ENCODE measurements around the gene AVPR2. TPM values are rescaled to one million over a fixed set of nuclear protein-coding genes. Genes with fewer than 3 reads are reported as not detected.

The AVPR2 gene
- total RNA-seq, 1 experiment from 2014 or later, result not detected

DNA sequence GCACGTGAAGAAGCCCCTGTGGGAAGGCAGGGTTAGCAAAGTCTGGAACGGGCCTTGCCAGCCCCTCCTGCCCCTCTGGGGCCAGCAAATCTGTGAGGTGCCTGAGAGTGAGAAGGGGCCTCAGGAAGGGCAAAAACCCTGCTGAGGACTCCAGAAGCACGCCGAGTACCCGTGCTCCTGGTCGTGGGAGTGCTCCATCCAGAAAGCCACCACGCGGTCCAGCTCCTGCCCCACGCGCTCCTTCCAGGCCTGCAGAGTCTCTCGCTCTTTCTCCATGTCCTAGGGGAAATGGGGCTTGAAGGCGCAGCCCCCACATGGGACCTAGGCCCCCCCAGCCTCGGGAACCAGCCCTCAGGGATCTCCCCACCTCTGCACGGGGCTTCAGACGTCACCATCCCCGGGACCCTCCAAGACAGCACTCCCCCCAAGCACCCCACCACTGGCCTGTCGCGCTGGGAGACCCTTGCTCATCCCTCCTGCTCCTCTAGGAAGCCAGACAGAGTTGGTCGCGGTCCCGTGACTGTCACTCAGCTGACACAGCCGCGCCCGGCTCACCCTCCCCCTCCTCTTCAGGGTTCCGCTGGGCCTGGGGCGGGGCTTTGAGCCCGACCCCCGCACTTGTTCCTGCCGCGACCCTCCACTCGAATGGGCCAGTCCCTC is 39.8 kb downstream of the AVPR2 start, which contains the start of gene RENBP (continued):
- TF ChIP-seq MAX (IDR thresholded peaks at IDR 0.05), result no peak
- TF ChIP-seq CBX3 (IDR thresholded peaks at IDR 0.05; ENCODE audit: low read depth), result no peak
- no peak for TF ChIP-seq FOSL1 (IDR thresholded peaks at IDR 0.05; ENCODE audit: low read depth)
- TF ChIP-seq POLR2A (IDR thresholded peaks at IDR 0.05; ENCODE audit: borderline replicate concordance, extremely low read depth, insufficient read depth, insufficient read length), result no peak
- TF ChIP-seq ZNF274 (IDR thresholded peaks at IDR 0.05; ENCODE audit: low read depth, low read length), result no peak
- TF ChIP-seq, protein P1, sequence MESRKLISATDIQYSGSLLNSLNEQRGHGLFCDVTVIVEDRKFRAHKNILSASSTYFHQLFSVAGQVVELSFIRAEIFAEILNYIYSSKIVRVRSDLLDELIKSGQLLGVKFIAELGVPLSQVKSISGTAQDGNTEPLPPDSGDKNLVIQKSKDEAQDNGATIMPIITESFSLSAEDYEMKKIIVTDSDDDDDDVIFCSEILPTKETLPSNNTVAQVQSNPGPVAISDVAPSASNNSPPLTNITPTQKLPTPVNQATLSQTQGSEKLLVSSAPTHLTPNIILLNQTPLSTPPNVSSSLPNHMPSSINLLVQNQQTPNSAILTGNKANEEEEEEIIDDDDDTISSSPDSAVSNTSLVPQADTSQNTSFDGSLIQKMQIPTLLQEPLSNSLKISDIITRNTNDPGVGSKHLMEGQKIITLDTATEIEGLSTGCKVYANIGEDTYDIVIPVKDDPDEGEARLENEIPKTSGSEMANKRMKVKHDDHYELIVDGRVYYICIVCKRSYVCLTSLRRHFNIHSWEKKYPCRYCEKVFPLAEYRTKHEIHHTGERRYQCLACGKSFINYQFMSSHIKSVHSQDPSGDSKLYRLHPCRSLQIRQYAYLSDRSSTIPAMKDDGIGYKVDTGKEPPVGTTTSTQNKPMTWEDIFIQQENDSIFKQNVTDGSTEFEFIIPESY (IDR thresholded peaks at IDR 0.05; ENCODE audit: extremely low read depth, insufficient replicate concordance, low read length), result no peak
- no peak for TF ChIP-seq ZFX (IDR thresholded peaks at IDR 0.05)
- no peak for TF ChIP-seq CTCF (IDR thresholded peaks at IDR 0.05 in 2 of 3, conservative IDR thresholded peaks at IDR 0.05 in 1 of 3; ENCODE audit: borderline replicate concordance in 1 of 3, insufficient read depth in 1 of 3, low read depth in 2 of 3, low read length in 2 of 3)

DNA sequence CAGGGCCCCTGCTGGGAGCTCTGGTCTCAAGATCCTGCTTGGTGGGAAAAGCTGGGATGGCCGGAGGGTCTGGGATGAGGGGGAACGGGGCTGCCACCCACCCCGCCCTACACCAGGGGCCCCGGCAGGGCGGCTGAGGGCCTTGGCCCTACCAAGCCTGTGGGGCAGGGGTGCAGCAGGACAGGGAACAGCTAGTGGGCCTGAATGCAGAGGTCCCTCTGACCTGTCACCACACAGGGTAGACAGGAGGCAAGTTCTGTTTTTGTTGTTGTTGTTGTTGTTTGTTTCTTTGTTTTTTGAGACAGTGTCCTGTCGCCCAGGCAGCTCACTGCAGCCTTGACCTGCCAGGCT is 40.3 kb downstream of the AVPR2 start:
- no peaks in the 10 kb centered on the region for H3K27me3 ChIP-seq (ENCODE audit: insufficient read depth, low read length)
- no peaks in the 10 kb centered on the region for H3K79me2 ChIP-seq (ENCODE audit: insufficient read depth, low read length)
- ChIA-PET CTCF (no interaction called here), POLR2A (interaction anchor here (1.2 to 1.9 kb wide), 2 partner anchors 16 to 150 kb away, joined by 3 to 6 read pairs; partner anchors contain the start of genes IDH3G and SSR4), RAD21 (ENCODE audit: low non-redundant PET in 1 of 2, low total read pairs in 2 of 2, uncharacterized antibody in 2 of 2, unreplicated experiment in 2 of 2) (interaction anchor here in 1 of 2 experiments (0.6 kb wide), 1 partner anchor 277 kb away, joined by 3 read pairs; no protein-coding TSS in a partner anchor)
- H3K36me3 ChIP-seq (ENCODE audit: control insufficient read depth in 1 of 2, insufficient read depth in 2 of 2, low read length in 2 of 2), result no peaks in the 10 kb centered on the region
- no peak overlapping the region for H2AFZ ChIP-seq (ENCODE audit: low read depth, low read length, poor library complexity, severe bottlenecking)
- H3K9me3 ChIP-seq (ENCODE audit: control insufficient read depth in 1 of 2, insufficient read depth in 1 of 2, low read depth in 1 of 2, low read length in 2 of 2), result no peaks in the 10 kb centered on the region
- H3K9me2 ChIP-seq (ENCODE audit: insufficient read depth), result no peaks in the 10 kb centered on the region
- H3K9ac ChIP-seq (ENCODE audit: low read length), result no peak overlapping the region
- H3K4me3 ChIP-seq (replicated peaks in 1 of 2; ENCODE audit: low read depth in 1 of 2, low read length in 2 of 2), result no peak overlapping the region
- ATAC-seq, result no peak
- no peaks in the 10 kb centered on the region; a peak in 1 of 4 replicates for H3K4me1 ChIP-seq (ENCODE audit: control insufficient read depth in 1 of 2, insufficient read depth in 2 of 2, low read length in 2 of 2)
- H3K27ac ChIP-seq (ENCODE audit: low read depth, low read length), result no peak overlapping the region
- no peaks in the 10 kb centered on the region for H4K20me1 ChIP-seq (ENCODE audit: insufficient read depth)
- no peak overlapping the region for H3K4me2 ChIP-seq (ENCODE audit: low read length)
- BruUV-seq (replicated peaks), result no TSS peak
- intact Hi-C loops (cut with micrococcal nuclease), result no loop called here
- DNase-seq (ENCODE audit: low read depth, low spot score), result no peak
- TF ChIP-seq CEBPB (IDR thresholded peaks at IDR 0.05; ENCODE audit: low read depth) (no peak), POLR2A (IDR thresholded peaks at IDR 0.05; ENCODE audit: borderline replicate concordance, extremely low read depth, insufficient read depth, insufficient read length) (no peak), ELF1 (IDR thresholded peaks at IDR 0.05; ENCODE audit: borderline replicate concordance, low read depth) (no peak), SIN3A (IDR thresholded peaks at IDR 0.05; ENCODE audit: low read depth) (no peak), EGR1 (IDR thresholded peaks at IDR 0.05; ENCODE audit: low read depth) (no peak), CBX3 (IDR thresholded peaks at IDR 0.05; ENCODE audit: low read depth) (no peak), ZNF274 (IDR thresholded peaks at IDR 0.05; ENCODE audit: low read depth, low read length) (no peak), TCF7L2 (IDR thresholded peaks at IDR 0.05; ENCODE audit: borderline replicate concordance, extremely low read depth, insufficient read depth, insufficient read length) (no peak)
- TF ChIP-seq, protein P1 (IDR thresholded peaks at IDR 0.05; ENCODE audit: extremely low read depth, insufficient replicate concordance, low read length), result no peak

Data from HCT116 (cell line).